HG03103 (cell line): ENCODE data around the gene SULT1C3.

Experiments used
- ATAC-seq: cut with Tn5 transposase; IDR thresholded peaks from one replicate; pipeline ENCODE4 v1.9.1; 2021; ENCODE audit warnings: low read depth; ENCODE audit not compliant: unreplicated experiment

The SULT1C3 gene

DNA sequence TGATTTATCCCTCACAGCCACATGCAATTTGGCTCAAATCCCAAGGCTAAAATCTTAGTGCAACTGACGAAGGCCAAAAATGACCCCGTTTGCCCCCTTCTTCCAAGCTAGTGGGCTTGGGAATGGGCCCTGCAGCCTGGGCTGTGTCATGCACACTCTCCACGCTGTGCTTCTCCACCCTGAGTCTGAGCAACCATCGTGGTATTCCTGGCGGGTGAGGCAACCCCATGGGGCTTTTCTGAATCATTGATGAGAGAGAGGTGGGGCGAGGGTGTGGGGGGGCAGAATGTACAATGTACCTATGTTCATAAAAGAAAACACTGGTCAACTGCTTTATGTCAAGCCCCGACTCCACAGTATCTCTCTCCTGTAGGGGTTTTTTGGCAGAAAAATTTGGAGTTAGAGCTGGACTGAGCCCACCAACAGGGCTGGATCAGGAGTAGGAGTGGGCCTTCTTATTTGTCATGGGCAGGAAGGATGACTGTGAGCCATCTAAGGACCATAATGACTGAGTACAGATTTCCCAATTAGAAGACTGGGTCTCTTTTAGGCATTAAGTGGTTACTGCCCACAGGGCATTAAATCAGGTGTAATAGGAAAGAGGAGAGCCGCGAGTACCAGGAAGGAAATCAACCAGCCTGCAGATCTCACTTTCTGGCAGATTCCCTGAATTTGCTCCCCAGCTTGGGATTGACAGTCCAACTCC lies 57.8 kb downstream of the SULT1C3 start:
- no peak for ATAC-seq

DNA sequence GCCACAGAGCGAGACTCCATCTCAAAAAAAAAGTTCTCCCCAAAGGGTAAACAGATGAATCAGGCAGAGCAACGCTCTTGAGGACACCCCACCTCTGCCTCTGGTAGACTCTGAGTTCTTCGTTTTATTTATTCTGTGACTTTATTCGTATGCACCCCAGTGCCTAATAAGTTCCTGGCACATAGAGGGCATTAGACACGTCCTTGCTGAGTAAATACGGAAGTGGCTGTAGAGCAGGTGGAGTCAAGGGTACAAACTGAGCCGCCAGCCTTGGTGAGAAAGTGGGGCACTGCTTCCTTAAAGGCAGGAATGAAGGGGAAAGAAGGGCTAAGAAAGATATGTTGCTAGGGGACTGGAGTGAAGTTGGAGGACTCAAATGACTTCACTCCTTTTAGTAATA lies 61.8 kb downstream of the SULT1C3 start:
- ATAC-seq = no peak

DNA sequence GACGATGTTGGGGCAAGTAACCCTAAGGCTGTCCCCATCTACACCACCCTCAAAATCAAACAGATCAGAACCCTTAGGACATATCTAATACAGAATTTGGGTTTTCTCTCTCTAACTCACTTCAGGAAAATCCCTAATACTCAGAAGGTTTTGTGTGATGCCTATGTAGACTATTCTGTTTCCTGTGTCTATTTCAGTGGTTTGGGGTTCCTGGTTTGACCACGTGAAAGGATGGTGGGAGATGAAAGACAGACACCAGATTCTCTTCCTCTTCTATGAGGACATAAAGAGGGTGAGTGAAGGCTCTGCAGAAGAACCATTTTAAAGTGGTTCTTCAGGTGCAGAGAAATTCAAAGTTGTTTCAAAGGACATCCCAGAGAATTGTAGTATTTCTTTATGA lies 65.2 kb downstream of the SULT1C3 start:
- ATAC-seq = peak; percentile 51

DNA sequence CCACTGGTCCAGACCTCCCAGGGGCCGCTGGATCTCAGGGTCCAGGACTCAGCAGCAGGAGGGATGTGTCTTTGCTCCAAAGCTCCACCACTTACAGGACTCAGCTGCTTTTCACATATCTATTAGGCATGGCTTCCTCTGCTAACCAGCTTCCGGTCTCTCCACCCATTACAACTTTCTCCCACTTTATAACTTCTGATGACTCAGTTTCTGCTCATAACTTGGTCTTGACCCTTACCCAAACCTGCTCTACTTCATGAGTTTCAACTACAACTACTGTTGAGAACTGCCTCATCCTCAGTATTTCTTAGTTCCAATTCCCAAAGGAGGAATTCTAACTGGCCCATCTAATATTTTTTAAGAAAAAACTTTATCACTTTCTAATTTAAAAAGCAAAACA lies 66.1 kb downstream of the SULT1C3 start:
- no peak for ATAC-seq

DNA sequence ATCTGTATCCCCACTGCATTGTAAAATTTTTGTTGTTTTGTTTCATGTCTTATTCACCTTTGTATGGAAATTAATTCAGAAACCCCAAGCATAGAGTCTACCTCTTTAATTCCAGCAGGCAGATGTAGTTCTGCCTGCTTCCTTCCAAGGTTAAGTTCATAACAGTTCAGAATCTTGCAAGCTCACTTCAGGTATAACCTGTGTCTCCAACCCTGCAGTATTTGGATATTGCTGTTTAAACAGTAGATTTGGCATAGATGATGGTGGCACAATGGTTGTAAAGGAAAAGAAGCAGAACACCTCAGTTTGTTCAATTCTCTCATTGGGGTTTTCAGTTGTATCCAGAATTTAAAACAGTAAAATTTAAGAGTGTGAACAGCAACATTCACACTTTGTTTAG lies 70.1 kb downstream of the SULT1C3 start:
- no peak for ATAC-seq
